CD1c-positive myeloid dendritic cell (primary cell): ENCODE results near the gene OR2V2.
A peak's percentile ranks its signal among the peaks of the same experiment; 100 is the strongest.
"Not testable (repeated sequence)": the region's sequence is repeated elsewhere in the genome, so short reads cannot be mapped to it uniquely, and the experiment has no call there.

Experiments
- DNase-seq: peaks from one replicate; pipeline ENCODE4 v3.0.0-alpha.2; 2016; ENCODE audit errors: extremely low spot score

OR2V2 gene

GRCh38 chr5:181169459-181170236 is 22.3 kb downstream of the OR2V2 start:
- not testable (repeated sequence) for DNase-seq

- DNase-seq, result no peak
Measured at GRCh38 chr5:181170237-181170825, 22.9 kb downstream of the OR2V2 start.

GRCh38 chr5:181170996-181171395 is 23.6 kb downstream of the OR2V2 start:
- DNase-seq, result no peak

- DNase-seq, result no peak
Measured at GRCh38 chr5:181171782-181172181, 24.4 kb downstream of the OR2V2 start.

GRCh38 chr5:181173027-181173419 is 25.6 kb downstream of the OR2V2 start:
- peak; percentile 44 for DNase-seq

GRCh38 chr5:181173420-181174342 is 26.3 kb downstream of the OR2V2 start:
- DNase-seq, result peak; percentile 52

GRCh38 chr5:181176254-181176952 is 29.0 kb downstream of the OR2V2 start:
- peak; percentile 66 for DNase-seq

GRCh38 chr5:181177559-181177958 is 30.2 kb downstream of the OR2V2 start:
- DNase-seq, result not testable (repeated sequence)

GRCh38 chr5:181181650-181182565 is 34.5 kb downstream of the OR2V2 start:
- peak; percentile 76 for DNase-seq

GRCh38 chr5:181182651-181183050 is 35.3 kb downstream of the OR2V2 start:
- no peak for DNase-seq

- no peak for DNase-seq
Measured at GRCh38 chr5:181184845-181185216, 37.4 kb downstream of the OR2V2 start.

- DNase-seq, result no peak
Measured at GRCh38 chr5:181185560-181185959, 38.2 kb downstream of the OR2V2 start.

- no peak for DNase-seq
Measured at GRCh38 chr5:181186022-181186421, 38.6 kb downstream of the OR2V2 start.

- no peak for DNase-seq
Measured at GRCh38 chr5:181186986-181187499, 39.7 kb downstream of the OR2V2 start.

GRCh38 chr5:181187500-181188213 is 40.3 kb downstream of the OR2V2 start:
- peak; percentile 42 for DNase-seq

GRCh38 chr5:181188700-181189362 is 41.4 kb downstream of the OR2V2 start:
- peak; percentile 89 for DNase-seq

GRCh38 chr5:181189363-181189961 is 42.1 kb downstream of the OR2V2 start:
- peak; percentile 86 for DNase-seq

- DNase-seq, result no peak
Measured at GRCh38 chr5:181189962-181190710, 42.8 kb downstream of the OR2V2 start.
